ENCODE measurements around the gene CHSY1.

The CHSY1 gene

GRCh38 chr15:101210058-101210457 lies 41.8 kb downstream of the CHSY1 start:
- no peak for DNase-seq (ENCODE audit: low read depth)

- no peak for DNase-seq (ENCODE audit: low read depth)
Measured at GRCh38 chr15:101209285-101209845, 42.5 kb downstream of the CHSY1 start.

- DNase-seq (ENCODE audit: low read depth), result no peak
Measured at GRCh38 chr15:101207867-101208288, 44.0 kb downstream of the CHSY1 start.

- peak; percentile 28 for DNase-seq (ENCODE audit: low read depth)
Measured at GRCh38 chr15:101206176-101206591, 45.7 kb downstream of the CHSY1 start.

- no peak for DNase-seq (ENCODE audit: low read depth)
Measured at GRCh38 chr15:101204739-101205535, 46.9 kb downstream of the CHSY1 start.

- no peak for DNase-seq (ENCODE audit: low read depth)
Measured at GRCh38 chr15:101203607-101204189, 48.1 kb downstream of the CHSY1 start.

GRCh38 chr15:101203029-101203573 lies 48.7 kb downstream of the CHSY1 start:
- DNase-seq (ENCODE audit: low read depth), result no peak

- DNase-seq (ENCODE audit: low read depth), result no peak
Measured at GRCh38 chr15:101201411-101202174, 50.3 kb downstream of the CHSY1 start.

- DNase-seq (ENCODE audit: low read depth), result no peak
Measured at GRCh38 chr15:101200181-101200580, 51.7 kb downstream of the CHSY1 start.

- DNase-seq (ENCODE audit: low read depth), result no peak
Measured at GRCh38 chr15:101198800-101199199, 53.0 kb downstream of the CHSY1 start.

GRCh38 chr15:101198031-101198575 lies 53.7 kb downstream of the CHSY1 start:
- DNase-seq (ENCODE audit: low read depth), result no peak

GRCh38 chr15:101194546-101195125 lies 57.2 kb downstream of the CHSY1 start:
- no peak for DNase-seq (ENCODE audit: low read depth)

- no peak for DNase-seq (ENCODE audit: low read depth)
Measured at GRCh38 chr15:101193806-101194545, 57.9 kb downstream of the CHSY1 start.

- DNase-seq (ENCODE audit: low read depth), result no peak
Measured at GRCh38 chr15:101193120-101193644, 58.7 kb downstream of the CHSY1 start.

- no peak for DNase-seq (ENCODE audit: low read depth)
Measured at GRCh38 chr15:101192081-101192480, 59.8 kb downstream of the CHSY1 start.

- DNase-seq (ENCODE audit: low read depth), result no peak
Measured at GRCh38 chr15:101191242-101191641, 60.6 kb downstream of the CHSY1 start.

GRCh38 chr15:101190092-101190595 lies 61.7 kb downstream of the CHSY1 start:
- no peak for DNase-seq (ENCODE audit: low read depth)

- DNase-seq (ENCODE audit: low read depth), result no peak
Measured at GRCh38 chr15:101189409-101190091, 62.3 kb downstream of the CHSY1 start.

GRCh38 chr15:101188637-101189408 lies 63.0 kb downstream of the CHSY1 start:
- no peak for DNase-seq (ENCODE audit: low read depth)
